Cardiac fibroblast (primary cell): Measurements from ENCODE around the gene ABCC4.

Experiments
- DNase-seq, 2 donors: peaks; one replicate each; pipeline versions ENCODE4 v3.0.0 to v3.0.0-alpha.2; 2010; ENCODE audit warnings: low read depth in 2 of 2
- H3K4me3 ChIP-seq, 2 donors: replicated peaks in 1 of 2; 1 replicate in 1 of 2; 2 replicates in 1 of 2; pipeline ENCODE4 v1.5.1; 2011; ENCODE audit warnings: low read depth in 2 of 2, low read length in 2 of 2, mild to moderate bottlenecking in 2 of 2, moderate library complexity in 1 of 2
- CTCF ChIP-seq: IDR thresholded peaks from one replicate; pipeline ENCODE4 v1.5.1; 2011; ENCODE audit warnings: low read depth, mild to moderate bottlenecking, low read length, inconsistent platforms

Gene ABCC4

GRCh38 chr13:95121516-95121915 is 179.7 kb downstream of the ABCC4 start:
- TF ChIP-seq CTCF: no peak

GRCh38 chr13:95120650-95121049 is 180.6 kb downstream of the ABCC4 start:
- no peak for TF ChIP-seq CTCF
- no peak for DNase-seq
- no peak overlapping the region for H3K4me3 ChIP-seq

More at GRCh38 chr13:95121516-95121915, 179.7 kb downstream of the ABCC4 start:
- no peak for DNase-seq
- no peak overlapping the region for H3K4me3 ChIP-seq

- H3K4me3 ChIP-seq: no peak overlapping the region
- no peak for DNase-seq
- TF ChIP-seq CTCF: no peak
Observed at GRCh38 chr13:95118541-95119324, 182.5 kb downstream of the ABCC4 start.

- no peak for DNase-seq
- TF ChIP-seq CTCF: no peak
Observed at GRCh38 chr13:95117092-95117491, 184.2 kb downstream of the ABCC4 start.

GRCh38 chr13:95115525-95115924 is 185.7 kb downstream of the ABCC4 start:
- no peak overlapping the region for H3K4me3 ChIP-seq
- DNase-seq: no peak
- TF ChIP-seq CTCF: no peak

More at GRCh38 chr13:95117092-95117491, 184.2 kb downstream of the ABCC4 start:
- no peak overlapping the region for H3K4me3 ChIP-seq

GRCh38 chr13:95113601-95114000 is 187.7 kb downstream of the ABCC4 start:
- DNase-seq: no peak
- no peak overlapping the region for H3K4me3 ChIP-seq
- no peak for TF ChIP-seq CTCF
